Umbilical cord (tissue), 2 donors: ENCODE results near the gene HENMT1. TPM values are rescaled to one million over a fixed set of nuclear protein-coding genes. Genes with fewer than 3 reads are reported as not detected.
A peak's percentile ranks its signal among the peaks of the same experiment; 100 is the strongest.
"Not testable (repeated sequence)": the region's sequence is repeated elsewhere in the genome, so short reads cannot be mapped to it uniquely, and the experiment has no call there.

Experiments
- DNase-seq: peaks from one replicate; pipeline ENCODE4 v3.0.0-alpha.2; 2015; ENCODE audit warnings: low spot score
- total RNA-seq: library from RNA; depleted of rRNA; stranded (reverse); fragments of >200 nt; gene quantifications from one replicate; pipeline ENCODE4 v1.2.3, GENCODE V29; 2014; ENCODE audit warnings: low replicate concordance; ENCODE audit not compliant: insufficient read depth

The HENMT1 gene
- 16.9 TPM for total RNA-seq

- peak; percentile 82 for DNase-seq
Observed at GRCh38 chr1:108661030-108661609, at the start of gene HENMT1. Gene HENMT1 (minus strand): TSS chr1:108661093. CDS start chr1:108659884, 1,209 bp downstream.

- DNase-seq, result no peak
Observed at GRCh38 chr1:108708691-108709660, 48.1 kb upstream of the HENMT1 start.

- DNase-seq, result no peak
Observed at GRCh38 chr1:108706643-108707042, 45.8 kb upstream of the HENMT1 start.

GRCh38 chr1:108704496-108704895 lies 43.6 kb upstream of the HENMT1 start:
- DNase-seq, result no peak

- no peak for DNase-seq
Observed at GRCh38 chr1:108703939-108704338, 43.0 kb upstream of the HENMT1 start.

- DNase-seq, result not testable (repeated sequence)
Observed at GRCh38 chr1:108702109-108702508, 41.2 kb upstream of the HENMT1 start.

- DNase-seq, result no peak
Observed at GRCh38 chr1:108701176-108701849, 40.4 kb upstream of the HENMT1 start.

- no peak for DNase-seq
Observed at GRCh38 chr1:108699375-108700332, 38.8 kb upstream of the HENMT1 start.

- no peak for DNase-seq
Observed at GRCh38 chr1:108695535-108695934, 34.6 kb upstream of the HENMT1 start.

- peak; percentile 77 for DNase-seq
Observed at GRCh38 chr1:108692724-108693655, 32.1 kb upstream of the HENMT1 start.

- peak; percentile 97 for DNase-seq
Observed at GRCh38 chr1:108691942-108692723, 31.2 kb upstream of the HENMT1 start, which contains the start of gene PRPF38B. Gene PRPF38B (plus strand): TSS chr1:108692310. CDS start chr1:108692592, 282 bp downstream.

GRCh38 chr1:108691128-108691941 lies 30.4 kb upstream of the HENMT1 start:
- DNase-seq, result no peak

GRCh38 chr1:108686614-108687313 lies 25.9 kb upstream of the HENMT1 start:
- DNase-seq, result peak; percentile 72

GRCh38 chr1:108685529-108685928 lies 24.6 kb upstream of the HENMT1 start:
- DNase-seq, result no peak

- peak; percentile 27 for DNase-seq
Observed at GRCh38 chr1:108681701-108682100, 20.8 kb upstream of the HENMT1 start.

- DNase-seq, result no peak
Observed at GRCh38 chr1:108679586-108680213, 18.8 kb upstream of the HENMT1 start.

- DNase-seq, result peak; percentile 22
Observed at GRCh38 chr1:108678706-108679105, 17.8 kb upstream of the HENMT1 start.
